Activated naive CD4-positive, alpha-beta T cell treated with anti-CD3 and anti-CD28 coated beads, Interleukin-2, amount 50 U/mL, for 72 hours (primary cell): ENCODE data around the gene CRB1. TPM values are rescaled to one million over a fixed set of nuclear protein-coding genes. Genes with fewer than 3 reads are reported as not detected.
"Not testable (repeated sequence)": the region's sequence is repeated elsewhere in the genome, so short reads cannot be mapped to it uniquely, and the experiment has no call there.

Experiments
- ATAC-seq, 2 donors: fragments of 150-1000 bp; cut with Tn5 transposase; 2 replicates each; pipeline ENCODE4 v1.10.0; 2021; ENCODE audit warnings: mild to moderate bottlenecking in 2 of 2, moderate library complexity in 2 of 2
- DNase-seq, 2 donors: peaks; one replicate each; pipeline ENCODE4 v3.0.0; 2021 to 2022; ENCODE audit warnings: low spot score in 2 of 2
- H3K27ac Mint-ChIP-seq, 2 donors: one replicate each; pipeline ENCODE4 v1.8.0; 2022; ENCODE audit warnings: mild to moderate bottlenecking in 2 of 2, mixed read lengths in 2 of 2
- H3K36me3 Mint-ChIP-seq, 2 donors: one replicate each; pipeline ENCODE4 v1.8.0; 2022; ENCODE audit warnings: mixed read lengths in 2 of 2
- H3K9me3 Mint-ChIP-seq, 2 donors: one replicate each; pipeline ENCODE4 v1.8.0; 2022; ENCODE audit warnings: mixed read lengths in 2 of 2
- total RNA-seq, 2 donors: library from RNA; stranded (reverse); gene quantifications; one replicate each; pipeline ENCODE4 v1.2.3, GENCODE V29; 2022

Gene CRB1
- total RNA-seq, 2 donors from 2014 or later = 0.10 to 0.20 TPM

DNA sequence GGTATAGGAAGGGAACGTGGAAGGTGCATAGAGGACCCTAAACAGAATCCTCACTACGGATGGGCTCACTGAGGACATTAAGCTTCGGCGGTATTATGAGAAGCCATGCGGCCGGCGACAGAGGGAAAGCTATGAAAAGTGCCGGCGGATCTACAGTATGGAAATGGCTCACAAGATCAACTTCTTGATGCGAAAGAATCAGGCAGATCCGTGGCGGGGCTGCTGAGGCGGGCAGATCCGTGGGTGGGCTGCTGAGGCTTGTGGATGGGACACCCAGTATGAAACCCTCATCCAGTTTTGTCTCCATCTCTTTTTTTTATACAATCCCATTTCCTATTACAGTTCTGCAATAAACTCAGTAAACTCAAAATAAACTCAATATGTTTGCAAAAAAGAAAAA is 95.8 kb downstream of the CRB1 start:
- ATAC-seq = no peak
- Mint-ChIP-seq H3K36me3 (no peaks in the 10 kb centered on the region), H3K9me3 (no peaks in the 10 kb centered on the region), H3K27ac (no peak overlapping the region)
- DNase-seq = no peak

- Mint-ChIP-seq H3K9me3 (no peaks in the 10 kb centered on the region), H3K27ac (no peak overlapping the region), H3K36me3 (no peaks in the 10 kb centered on the region)
- DNase-seq (no peak), ATAC-seq (no peak)
Measured at GRCh38 chr1:197366996-197367395, 98.9 kb downstream of the CRB1 start.

DNA sequence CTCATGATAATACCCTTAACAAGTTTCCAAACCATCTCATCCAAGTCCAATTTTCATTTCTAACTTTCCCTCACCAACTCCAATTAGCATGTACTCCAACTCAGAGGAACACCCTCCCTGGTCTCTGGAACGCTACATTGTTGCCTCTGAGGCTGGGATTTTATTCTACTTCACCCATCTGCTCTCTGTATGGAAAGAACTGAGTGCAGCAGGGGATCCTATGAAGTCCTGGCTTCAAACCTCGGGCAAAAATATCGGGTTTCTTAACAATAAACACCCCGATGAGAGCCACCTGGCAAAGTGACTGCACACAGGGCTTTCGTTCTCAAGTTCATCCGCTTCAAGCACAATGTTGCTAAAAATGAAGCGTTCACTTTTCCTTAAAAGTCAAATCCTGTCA is 99.6 kb downstream of the CRB1 start:
- no peak overlapping the region for H3K27ac Mint-ChIP-seq
- no peaks in the 10 kb centered on the region for H3K9me3 Mint-ChIP-seq
- no peak for ATAC-seq
- no peak for DNase-seq
- no peaks in the 10 kb centered on the region for H3K36me3 Mint-ChIP-seq

DNA sequence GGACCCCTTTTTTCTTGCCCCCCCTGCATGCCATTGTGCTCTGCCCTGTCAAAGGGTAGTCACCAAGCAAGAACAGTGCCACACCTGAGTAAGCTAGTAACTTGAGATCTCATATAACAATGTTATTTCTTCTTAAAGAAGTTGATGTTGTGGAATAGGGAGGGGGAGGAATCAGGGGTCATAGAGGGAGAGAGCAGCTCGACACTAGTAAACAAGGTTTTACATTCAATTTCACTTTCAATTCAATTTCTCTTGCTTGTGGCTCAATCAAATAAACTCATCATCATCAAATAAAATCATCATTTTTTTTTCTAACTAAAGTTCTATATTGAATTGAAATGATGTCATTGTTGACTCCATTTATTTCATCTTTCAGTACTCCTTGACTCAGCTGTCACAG is 106.4 kb downstream of the CRB1 start:
- Mint-ChIP-seq H3K9me3 (no peaks in the 10 kb centered on the region), H3K36me3 (no peaks in the 10 kb centered on the region)

GRCh38 chr1:197384471-197384870 is 116.4 kb downstream of the CRB1 start:
- Mint-ChIP-seq H3K9me3 (no peaks in the 10 kb centered on the region), H3K27ac (no peak overlapping the region), H3K36me3 (no peaks in the 10 kb centered on the region)
- ATAC-seq (no peak), DNase-seq (no peak)

More for the DNA sequence above, 106.4 kb downstream of the CRB1 start:
- no peak for ATAC-seq
- DNase-seq = no peak
- H3K27ac Mint-ChIP-seq = no peak overlapping the region

GRCh38 chr1:197388801-197389200 is 120.7 kb downstream of the CRB1 start:
- Mint-ChIP-seq H3K27ac (no peak overlapping the region), H3K9me3 (no peaks in the 10 kb centered on the region), H3K36me3 (no peaks in the 10 kb centered on the region)
- ATAC-seq (no peak), DNase-seq (no peak)

GRCh38 chr1:197390856-197391255 is 122.8 kb downstream of the CRB1 start:
- no peaks in the 10 kb centered on the region for H3K36me3 Mint-ChIP-seq
- DNase-seq = no peak
- ATAC-seq = no peak
- H3K27ac Mint-ChIP-seq = peak overlapping the region in 1 of 2 donors; percentile 43
- H3K9me3 Mint-ChIP-seq = no peaks in the 10 kb centered on the region

DNA sequence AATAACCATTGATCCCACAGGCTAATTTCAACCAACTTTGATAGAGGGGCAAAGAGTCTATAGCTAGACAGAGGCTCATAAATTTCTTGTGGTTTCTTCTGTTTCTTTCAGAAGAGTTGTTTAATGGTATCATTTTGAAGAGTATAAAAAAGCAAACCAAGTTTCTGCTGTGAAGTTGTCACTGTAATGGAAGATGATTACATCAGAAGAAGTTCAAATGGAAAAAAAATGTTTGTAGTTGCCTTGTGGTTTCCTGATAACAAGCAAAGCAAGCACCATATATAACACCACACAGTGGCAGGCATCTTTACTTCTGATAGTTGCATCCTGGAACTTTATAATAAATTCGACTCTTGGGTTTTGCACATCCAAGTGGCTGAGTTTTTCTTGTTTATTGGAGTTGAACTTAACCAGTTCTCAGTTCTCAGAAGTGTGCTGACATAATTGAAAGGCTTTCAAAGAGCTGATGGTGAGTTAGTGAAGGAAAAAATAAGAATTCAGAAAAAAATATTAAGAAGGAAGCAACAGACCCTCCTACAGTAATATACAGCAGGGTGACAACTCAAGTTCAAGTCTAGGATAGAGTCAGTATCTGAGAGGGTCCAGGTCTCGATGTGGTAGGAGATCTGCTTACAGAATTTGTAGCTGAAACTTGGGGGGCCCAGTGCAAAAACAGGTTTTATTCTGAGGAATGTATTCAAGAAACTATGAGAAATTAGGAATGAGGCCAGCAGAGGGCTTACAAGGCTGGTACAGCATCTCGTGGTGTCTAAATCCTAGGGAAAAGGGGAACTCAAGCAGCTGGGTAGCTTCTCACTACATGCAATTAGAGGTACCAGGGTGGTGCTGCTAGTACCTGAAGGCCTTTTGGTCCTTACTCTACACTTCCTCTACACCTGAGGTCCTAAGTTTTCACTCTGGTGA is 123.5 kb downstream of the CRB1 start:
- ATAC-seq = peak; percentile 26 to 82
- no peaks in the 10 kb centered on the region for H3K9me3 Mint-ChIP-seq
- H3K27ac Mint-ChIP-seq = peak overlapping the region; percentile 43 to 51
- no peak for DNase-seq
- no peaks in the 10 kb centered on the region for H3K36me3 Mint-ChIP-seq

DNA sequence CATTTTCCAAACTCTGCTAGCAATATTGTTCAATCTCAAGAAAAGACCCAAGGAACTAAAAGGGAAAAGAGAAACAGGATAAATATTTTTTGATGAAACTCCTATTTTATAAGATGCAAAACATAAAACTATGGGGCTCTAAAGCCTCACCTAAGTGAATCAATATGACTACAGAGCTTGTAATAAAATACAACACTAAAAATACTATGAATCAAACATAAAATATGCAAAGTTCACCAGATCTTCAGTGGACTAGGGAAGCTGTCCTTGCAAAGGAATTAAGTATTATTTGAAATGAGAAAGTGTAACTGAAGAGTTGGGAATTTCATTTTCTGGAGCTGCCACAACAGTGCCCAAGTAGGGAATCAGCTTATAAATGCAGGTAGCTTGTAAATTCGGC is 124.5 kb downstream of the CRB1 start:
- Mint-ChIP-seq H3K9me3 (no peaks in the 10 kb centered on the region), H3K27ac (no peak overlapping the region), H3K36me3 (no peaks in the 10 kb centered on the region)
- ATAC-seq (no peak), DNase-seq (no peak)

DNA sequence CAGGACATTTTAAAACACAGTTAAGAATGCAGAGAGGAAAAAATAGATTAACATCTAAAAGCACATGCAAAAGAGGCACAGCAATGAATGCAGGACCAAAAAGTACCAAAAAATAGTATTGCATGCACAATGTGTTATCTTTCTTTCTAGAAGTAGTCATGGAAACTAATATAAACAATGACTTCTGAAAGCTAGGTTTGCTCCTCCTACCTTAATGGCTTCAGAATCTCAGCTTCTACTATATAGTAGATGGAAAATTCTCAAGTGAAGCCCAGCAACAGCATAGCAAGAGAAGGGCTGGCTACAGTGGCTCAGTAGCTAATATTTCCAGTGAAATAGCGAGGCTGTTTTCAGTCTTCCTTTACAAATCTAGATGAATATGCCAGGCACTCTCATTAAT is 125.1 kb downstream of the CRB1 start:
- Mint-ChIP-seq H3K27ac (no peak overlapping the region), H3K9me3 (no peaks in the 10 kb centered on the region), H3K36me3 (no peaks in the 10 kb centered on the region)
- ATAC-seq = no peak
- no peak for DNase-seq

DNA sequence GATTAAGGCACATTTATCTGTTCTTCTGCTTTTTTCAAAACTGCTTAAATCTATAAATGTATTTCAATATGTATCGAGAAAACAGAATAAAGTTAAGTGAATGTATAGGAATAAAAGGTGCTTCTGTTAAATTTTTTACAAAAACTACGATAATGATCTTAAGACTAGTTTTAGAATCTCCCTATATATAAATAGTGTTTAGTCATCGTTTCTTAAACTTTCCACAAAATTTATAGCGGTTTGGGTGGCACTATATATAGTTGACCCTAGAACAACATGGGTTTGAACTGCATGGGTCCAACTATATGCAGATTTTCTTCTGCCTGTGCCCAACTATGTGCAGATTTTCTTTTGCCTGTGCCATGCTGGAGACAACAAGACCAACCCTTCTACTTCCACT is 125.7 kb downstream of the CRB1 start:
- DNase-seq (no peak), ATAC-seq (no peak)
- H3K27ac Mint-ChIP-seq = no peak overlapping the region
- H3K9me3 Mint-ChIP-seq = no peaks in the 10 kb centered on the region
- no peaks in the 10 kb centered on the region for H3K36me3 Mint-ChIP-seq

DNA sequence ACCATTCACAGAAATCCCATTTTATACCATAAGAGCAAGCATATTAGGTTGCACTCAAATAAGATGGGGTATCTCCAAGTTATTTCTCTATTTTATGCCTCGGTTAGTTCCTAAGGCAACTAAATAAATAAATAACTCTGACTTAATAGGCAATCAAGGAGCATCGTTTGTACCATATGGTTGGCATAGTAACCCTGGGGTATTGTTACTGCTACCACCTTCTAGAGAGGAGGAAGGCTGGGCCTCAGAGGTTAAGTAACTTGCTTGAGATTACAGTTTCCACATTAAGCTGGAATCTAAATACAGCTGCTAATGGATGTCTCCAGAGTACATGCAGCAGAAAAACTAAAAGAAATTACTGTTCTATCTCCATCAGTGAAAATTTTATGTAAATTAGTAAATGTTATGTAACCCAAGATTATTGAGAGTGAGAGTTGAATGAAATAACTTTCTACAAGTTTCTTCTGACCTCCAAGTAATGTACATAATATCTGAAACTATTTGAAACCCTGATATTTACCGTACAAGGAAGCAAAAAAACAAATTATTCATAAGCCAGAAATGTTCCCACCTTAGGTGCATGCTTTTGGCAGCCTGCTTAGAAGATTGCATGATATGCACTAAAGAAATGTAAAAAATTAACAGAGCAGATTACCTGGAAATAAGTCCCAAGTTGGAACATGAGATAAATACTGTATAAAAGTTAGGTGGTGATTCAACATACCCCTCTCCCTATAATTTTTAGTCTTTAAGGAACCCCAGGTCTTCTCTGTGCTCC is 127.0 kb downstream of the CRB1 start:
- no peak for DNase-seq
- Mint-ChIP-seq H3K9me3 (no peaks in the 10 kb centered on the region), H3K27ac (no peak overlapping the region), H3K36me3 (no peaks in the 10 kb centered on the region)
- ATAC-seq = no peak

DNA sequence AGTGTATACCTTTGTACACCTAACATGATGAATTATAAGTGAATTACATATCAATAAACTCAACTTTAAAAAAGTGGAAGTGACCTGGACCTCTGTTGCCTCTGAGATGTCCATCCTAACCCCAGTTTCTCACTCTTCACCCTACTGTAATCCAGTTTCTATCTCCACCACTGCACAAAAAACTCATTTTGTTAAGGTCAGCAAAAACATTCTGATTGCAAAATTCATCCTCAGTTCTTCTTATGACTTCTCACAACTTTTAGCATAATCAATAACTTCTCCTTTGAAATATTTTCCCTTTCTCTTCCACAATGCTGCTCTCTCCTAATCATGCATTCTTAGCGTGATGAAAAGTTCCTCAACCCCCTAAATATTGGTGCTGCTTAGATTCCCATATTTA is 129.8 kb downstream of the CRB1 start:
- H3K9me3 Mint-ChIP-seq = peaks cover 3% of the 10 kb centered on the region in 2 donors
- ATAC-seq = no peak
- DNase-seq = no peak
- H3K27ac Mint-ChIP-seq = no peak overlapping the region
- no peaks in the 10 kb centered on the region for H3K36me3 Mint-ChIP-seq

DNA sequence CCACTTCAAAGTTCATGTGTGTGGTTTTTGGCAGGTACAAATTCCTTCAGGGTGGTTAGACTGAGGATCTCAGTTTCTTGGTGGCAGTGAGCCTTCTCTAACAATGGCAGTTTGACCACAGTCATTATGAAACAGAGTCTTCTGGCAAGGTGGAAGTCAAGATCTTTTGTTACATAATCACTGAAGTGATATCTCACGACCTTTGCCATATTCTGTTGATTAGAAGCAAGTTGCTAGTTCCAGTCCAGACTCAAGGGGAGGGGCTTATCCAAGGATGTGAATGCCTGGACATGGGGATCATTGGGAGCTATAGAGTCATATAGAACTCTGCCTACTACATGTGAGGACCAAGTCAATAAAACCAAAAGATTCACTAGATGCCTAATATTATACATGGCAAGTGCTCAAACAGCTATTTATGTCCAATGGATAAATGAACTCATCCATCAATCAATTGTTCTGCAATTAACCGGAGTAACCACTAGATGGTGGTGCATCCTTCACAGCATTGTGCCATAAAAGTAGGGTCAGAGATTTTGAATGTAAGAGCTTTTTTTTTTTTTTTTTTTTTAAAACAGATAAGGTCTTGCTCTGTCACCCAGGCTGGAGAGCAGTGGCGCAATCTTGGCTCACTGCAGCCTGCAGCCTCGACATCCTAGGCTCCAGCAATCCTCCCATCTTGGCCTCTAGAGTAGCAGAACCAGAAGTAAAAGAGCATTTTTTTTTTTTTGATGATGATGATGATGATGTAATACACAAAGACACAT is 131.9 kb downstream of the CRB1 start:
- Mint-ChIP-seq H3K9me3 (peaks cover 4% of the 10 kb centered on the region in 2 donors), H3K27ac (peak overlapping the region in 1 of 2 donors; percentile 55), H3K36me3 (no peaks in the 10 kb centered on the region)
- DNase-seq (peak in 1 of 2 donors; percentile 11), ATAC-seq (peak; percentile 64)

- no peaks in the 10 kb centered on the region for H3K36me3 Mint-ChIP-seq
- H3K27ac Mint-ChIP-seq = peak overlapping the region in 1 of 2 donors; percentile 55
- DNase-seq (no peak), ATAC-seq (peak in 1 of 2 donors; percentile 54)
- peaks cover 4% of the 10 kb centered on the region in 2 donors for H3K9me3 Mint-ChIP-seq
Measured at GRCh38 chr1:197400522-197400902, 132.5 kb downstream of the CRB1 start.

- DNase-seq (no peak), ATAC-seq (no peak)
- H3K27ac Mint-ChIP-seq = no peak overlapping the region
- H3K9me3 Mint-ChIP-seq = peaks cover 4% of the 10 kb centered on the region in 2 donors
- no peaks in the 10 kb centered on the region for H3K36me3 Mint-ChIP-seq
Measured at GRCh38 chr1:197402189-197402588, 134.1 kb downstream of the CRB1 start.

GRCh38 chr1:197404774-197405173 is 136.7 kb downstream of the CRB1 start:
- H3K27ac Mint-ChIP-seq, DNase-seq, H3K9me3 Mint-ChIP-seq, H3K36me3 Mint-ChIP-seq: not testable (repeated sequence)
- ATAC-seq = peak in 1 of 2 donors; percentile 68
